Ovary (tissue), 3 donors: Measurements from ENCODE around the gene PHF2.

Experiments
- POLR2A ChIP-seq: fragments of 450-650 bp; IDR thresholded peaks from one replicate; pipeline ENCODE4 v1.6.1; 2017; ENCODE audit warnings: antibody characterized with exemption, mild to moderate bottlenecking, moderate library complexity
- TF ChIP-seq, protein P1 (sequence below), 3 donors: fragments of 450-650 bp in 2 of 3; fragments of 200-600 bp in 1 of 3; IDR thresholded peaks; one replicate each; pipeline versions ENCODE4 v1.5.1 to v1.8.0; 2016 to 2022; ENCODE audit warnings: antibody characterized with exemption in 3 of 3, mild to moderate bottlenecking in 1 of 3
- donor health status: DM: no; HTN: no; CAD: no.

DNA sequence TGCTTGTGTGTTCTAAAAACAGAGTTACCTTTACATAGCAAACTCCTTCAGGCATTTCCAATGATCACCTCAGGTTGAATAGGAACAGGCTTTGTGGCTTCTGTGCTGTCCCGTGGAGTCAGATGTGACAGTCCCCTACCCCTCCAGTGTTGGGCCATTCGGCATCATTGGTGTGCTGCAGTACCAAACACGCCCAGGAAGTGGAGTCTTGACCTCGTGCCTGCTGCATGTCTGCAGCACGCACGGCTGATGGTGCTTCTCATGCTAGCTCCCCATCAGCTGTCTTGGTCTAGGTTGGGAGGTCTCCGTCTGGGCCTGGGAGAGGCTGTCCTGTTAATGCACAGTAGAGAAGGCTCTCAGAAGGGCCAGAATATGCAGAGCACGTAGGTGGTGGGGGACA, 42.5 kb upstream of the PHF2 start:
- TF ChIP-seq, protein P1, sequence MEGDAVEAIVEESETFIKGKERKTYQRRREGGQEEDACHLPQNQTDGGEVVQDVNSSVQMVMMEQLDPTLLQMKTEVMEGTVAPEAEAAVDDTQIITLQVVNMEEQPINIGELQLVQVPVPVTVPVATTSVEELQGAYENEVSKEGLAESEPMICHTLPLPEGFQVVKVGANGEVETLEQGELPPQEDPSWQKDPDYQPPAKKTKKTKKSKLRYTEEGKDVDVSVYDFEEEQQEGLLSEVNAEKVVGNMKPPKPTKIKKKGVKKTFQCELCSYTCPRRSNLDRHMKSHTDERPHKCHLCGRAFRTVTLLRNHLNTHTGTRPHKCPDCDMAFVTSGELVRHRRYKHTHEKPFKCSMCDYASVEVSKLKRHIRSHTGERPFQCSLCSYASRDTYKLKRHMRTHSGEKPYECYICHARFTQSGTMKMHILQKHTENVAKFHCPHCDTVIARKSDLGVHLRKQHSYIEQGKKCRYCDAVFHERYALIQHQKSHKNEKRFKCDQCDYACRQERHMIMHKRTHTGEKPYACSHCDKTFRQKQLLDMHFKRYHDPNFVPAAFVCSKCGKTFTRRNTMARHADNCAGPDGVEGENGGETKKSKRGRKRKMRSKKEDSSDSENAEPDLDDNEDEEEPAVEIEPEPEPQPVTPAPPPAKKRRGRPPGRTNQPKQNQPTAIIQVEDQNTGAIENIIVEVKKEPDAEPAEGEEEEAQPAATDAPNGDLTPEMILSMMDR (IDR thresholded peaks at IDR 0.05): no peak
- no peak for TF ChIP-seq POLR2A
